OCI-LY7 (cell line): ENCODE results near the gene IFRD1.

ENCODE experiments used
- EZH2phosphoT487 ChIP-seq: fragments of 200-600 bp; sonication (generic); IDR thresholded peaks from 2 replicates; pipeline ENCODE4 v1.6.1; 2018; ENCODE audit warnings: low read depth, borderline replicate concordance, mild to moderate bottlenecking, mixed run types, antibody characterized with exemption, low read length, moderate library complexity, mixed read lengths
- TF ChIP-seq, protein P1 (sequence below): fragments of 200-600 bp; sonication (generic); conservative IDR thresholded peaks from 2 replicates; pipeline ENCODE4 v1.5.1; 2014; ENCODE audit warnings: mild to moderate bottlenecking, antibody characterized with exemption, low read length, moderate library complexity, mixed read lengths

- TF ChIP-seq, protein P1, sequence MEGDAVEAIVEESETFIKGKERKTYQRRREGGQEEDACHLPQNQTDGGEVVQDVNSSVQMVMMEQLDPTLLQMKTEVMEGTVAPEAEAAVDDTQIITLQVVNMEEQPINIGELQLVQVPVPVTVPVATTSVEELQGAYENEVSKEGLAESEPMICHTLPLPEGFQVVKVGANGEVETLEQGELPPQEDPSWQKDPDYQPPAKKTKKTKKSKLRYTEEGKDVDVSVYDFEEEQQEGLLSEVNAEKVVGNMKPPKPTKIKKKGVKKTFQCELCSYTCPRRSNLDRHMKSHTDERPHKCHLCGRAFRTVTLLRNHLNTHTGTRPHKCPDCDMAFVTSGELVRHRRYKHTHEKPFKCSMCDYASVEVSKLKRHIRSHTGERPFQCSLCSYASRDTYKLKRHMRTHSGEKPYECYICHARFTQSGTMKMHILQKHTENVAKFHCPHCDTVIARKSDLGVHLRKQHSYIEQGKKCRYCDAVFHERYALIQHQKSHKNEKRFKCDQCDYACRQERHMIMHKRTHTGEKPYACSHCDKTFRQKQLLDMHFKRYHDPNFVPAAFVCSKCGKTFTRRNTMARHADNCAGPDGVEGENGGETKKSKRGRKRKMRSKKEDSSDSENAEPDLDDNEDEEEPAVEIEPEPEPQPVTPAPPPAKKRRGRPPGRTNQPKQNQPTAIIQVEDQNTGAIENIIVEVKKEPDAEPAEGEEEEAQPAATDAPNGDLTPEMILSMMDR: no peak
- no peak for TF ChIP-seq EZH2phosphoT487
Observed at GRCh38 chr7:112439476-112439875, 10.8 kb upstream of the IFRD1 start.
